Middle frontal gyrus (tissue), 1 donor: ENCODE measurements around the gene PON1.

Source experiments
- DNase-seq: peaks from one replicate; pipeline ENCODE4 v3.0.0-alpha.2; 2015; ENCODE audit warnings: low spot score; ENCODE audit errors: extremely low spot score

PON1 gene

DNA sequence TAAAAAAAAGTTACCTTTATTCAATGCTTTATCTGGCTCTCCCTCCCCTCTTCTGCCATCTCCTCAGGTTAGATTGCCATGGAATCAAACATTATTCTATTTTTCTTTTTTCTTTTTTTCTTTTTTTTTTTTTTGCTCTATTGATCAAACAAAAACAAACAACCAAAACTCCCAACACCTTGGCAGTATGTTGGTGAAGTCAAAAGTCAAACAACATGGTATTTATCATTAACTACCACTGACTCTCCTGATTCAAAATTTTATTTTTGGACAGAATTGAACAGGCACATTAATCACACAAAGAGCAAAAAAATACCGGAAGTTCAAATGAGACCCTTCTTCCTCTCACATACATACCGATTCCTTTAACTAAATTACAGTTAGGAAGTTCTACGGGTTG is 6.4 kb downstream of the PON1 start:
- no peak for DNase-seq

DNA sequence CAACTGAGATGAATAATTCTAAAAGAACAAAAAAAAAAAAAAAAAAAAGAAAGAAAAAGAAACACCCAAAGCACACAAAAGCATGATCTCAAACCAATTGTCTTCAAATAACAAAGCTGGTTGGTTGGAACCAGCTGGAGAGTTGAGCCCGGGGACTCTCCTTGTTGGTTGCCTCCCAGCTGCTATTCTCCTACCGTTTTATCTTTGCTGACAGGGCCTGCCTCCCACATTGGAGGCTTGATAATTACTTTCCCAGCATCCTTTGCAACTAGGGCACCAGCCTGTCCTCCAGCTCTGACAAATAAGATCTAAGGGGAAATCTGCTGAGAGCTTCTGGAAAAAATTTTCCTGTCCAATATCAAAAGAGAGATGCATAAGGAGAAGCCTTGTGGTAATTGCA is 6.8 kb downstream of the PON1 start:
- no peak for DNase-seq

DNA sequence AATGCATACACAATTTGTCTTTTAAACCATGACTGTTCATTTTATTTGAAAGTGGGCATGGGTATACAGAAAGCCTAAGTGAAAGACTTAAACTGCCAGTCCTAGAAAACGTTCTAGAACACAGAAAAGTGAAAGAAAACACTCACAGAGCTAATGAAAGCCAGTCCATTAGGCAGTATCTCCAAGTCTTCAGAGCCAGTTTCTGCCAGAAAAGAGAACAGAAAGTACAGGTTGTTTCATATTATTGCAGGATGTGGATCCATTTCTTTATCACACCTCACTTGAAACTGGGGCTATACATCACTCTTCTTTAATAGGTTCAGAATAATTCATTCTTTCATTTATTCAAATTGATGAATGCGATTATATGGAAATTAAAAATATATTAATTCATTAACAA is 7.7 kb downstream of the PON1 start:
- no peak for DNase-seq

DNA sequence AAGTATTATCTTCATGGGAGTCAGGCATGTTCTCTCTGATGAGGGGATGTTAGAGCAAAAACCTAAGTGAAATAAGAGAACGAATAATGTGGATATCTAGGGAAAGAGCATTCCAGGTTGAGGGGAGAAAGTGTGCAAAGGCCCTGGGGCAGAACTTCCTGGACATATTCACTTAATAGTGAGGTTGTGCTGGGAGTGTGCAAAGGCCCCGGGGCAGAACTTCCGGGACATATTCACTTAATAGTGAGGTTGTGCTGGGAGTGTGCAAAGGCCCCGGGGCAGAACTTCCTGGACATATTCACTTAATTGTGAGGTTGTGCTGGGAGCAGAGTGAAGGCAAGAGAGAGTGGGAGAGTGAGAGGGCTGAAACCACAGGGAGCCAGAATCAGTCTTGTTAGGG is 11.8 kb downstream of the PON1 start:
- DNase-seq = no peak

- DNase-seq = no peak
These were observed 12.9 kb downstream of the PON1 start for GRCh38 chr7:95311389-95311788.

DNA sequence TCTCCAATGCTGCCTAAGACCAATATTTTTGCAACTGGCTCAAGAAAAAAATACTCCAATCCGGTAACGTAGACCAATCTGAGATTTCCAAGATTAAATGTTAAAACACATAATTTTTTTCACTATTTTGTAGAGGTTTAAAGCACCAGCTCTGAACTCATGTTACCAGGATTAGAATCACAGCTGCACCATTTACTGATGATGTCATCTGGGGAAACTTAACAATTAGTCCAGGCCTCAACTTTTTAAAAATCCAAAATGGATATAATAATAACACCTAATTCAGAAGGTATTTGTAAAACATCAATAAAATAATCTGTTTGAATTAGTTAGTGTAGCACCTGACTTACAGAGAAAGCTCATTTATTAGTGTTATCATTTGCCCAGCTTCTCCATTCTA is 14.4 kb downstream of the PON1 start:
- no peak for DNase-seq

DNA sequence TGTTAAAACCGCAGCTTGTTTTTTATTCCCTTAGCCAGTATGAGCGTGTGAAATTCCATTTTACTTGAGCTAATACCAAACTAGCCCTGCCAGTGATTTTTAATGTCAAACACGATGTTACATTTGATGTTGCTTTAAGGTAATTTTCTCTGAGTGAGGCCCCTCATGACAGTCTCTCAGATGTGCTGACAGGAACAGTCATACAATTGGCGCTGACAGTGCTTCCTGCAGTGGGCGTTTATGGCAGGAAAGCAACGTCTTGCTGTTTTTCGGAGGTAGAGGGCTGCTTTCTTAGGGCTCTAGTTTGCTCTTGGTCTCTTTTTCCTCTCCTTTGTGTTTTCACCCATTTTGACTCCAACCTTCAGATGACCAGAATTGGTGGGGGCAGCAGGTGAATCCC is 19.3 kb downstream of the PON1 start:
- no peak for DNase-seq

DNA sequence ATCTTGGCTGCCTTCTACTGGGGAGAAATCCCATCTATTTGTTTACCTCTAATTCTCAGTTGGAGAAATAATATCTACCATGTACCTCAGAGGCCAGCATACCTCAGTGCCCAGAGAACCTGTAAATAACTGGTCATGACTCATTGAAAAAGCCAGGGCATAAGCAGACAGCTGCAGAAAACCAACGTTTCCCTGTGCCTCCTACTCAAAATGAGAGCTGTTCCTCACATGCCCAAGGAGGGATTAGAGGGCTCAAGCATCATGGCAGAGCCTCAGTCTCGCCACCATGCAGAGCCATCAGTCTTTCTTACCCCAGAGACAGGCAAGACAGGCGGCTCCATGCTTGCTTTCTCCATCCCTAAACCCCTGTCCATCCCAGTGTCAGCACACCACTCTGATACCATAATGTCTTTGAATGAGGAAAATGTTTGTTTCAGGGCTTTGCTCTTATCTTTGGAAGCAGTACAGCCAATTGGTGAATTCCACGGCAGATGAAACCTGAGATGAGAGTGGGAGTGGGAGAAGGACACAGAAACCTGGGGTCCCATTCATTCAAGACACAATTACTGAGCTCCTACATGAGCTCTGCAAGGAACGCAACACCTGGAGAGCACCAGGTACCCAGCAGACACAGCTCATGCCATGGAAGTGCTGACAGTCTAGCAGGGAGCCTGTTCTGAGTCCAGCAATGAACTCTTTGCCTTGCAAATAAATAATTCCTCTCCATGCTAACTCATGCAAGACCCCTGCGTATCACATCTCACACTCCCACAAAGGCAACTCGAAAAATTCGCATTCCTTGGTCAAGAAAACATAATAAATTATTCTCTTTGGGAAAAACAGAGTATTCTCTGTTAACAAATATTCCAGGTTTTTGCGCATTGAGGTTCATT is 21.1 kb downstream of the PON1 start:
- no peak for DNase-seq

GRCh38 chr7:95298091-95298490 is 26.2 kb downstream of the PON1 start:
- no peak for DNase-seq

GRCh38 chr7:95297041-95297440 is 27.3 kb downstream of the PON1 start:
- DNase-seq = no peak

DNA sequence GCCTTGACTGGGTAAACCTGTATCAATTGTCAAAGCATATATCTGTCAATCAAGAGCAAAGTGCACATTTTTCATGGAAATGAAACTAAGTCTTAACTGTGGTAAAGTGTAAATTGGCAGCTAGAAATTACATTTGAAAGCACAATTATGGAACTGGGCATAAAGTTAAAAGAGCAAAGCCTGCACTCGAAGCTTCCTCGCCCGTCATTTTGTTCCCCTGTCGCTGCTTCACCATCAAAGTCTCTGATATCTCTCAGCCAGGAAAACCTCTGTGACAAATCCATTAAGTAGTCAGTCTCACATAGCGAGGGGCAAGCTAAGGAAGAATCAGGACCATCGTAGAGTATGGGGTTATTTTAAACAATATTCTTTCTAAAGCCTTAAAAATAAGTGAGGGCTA is 27.9 kb downstream of the PON1 start:
- DNase-seq = no peak

DNA sequence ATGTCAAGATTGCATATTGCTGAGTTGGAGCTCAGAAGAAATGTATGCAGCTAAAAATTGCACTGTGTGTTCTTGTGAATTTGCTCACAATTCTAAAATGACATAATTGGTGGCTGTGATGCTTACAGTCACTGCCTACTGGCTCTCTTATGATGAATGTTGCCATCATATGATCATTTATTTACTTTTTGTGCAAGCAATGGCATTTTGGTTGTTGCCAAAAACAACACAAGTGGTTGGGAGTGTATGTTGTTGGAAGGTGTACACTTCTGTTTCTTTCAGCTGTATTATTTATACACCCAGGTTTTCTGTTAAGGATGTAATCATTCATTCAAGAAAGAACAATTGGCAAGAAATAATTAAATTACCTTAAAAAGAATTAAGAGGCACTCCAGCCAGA is 28.9 kb downstream of the PON1 start:
- no peak for DNase-seq

DNA sequence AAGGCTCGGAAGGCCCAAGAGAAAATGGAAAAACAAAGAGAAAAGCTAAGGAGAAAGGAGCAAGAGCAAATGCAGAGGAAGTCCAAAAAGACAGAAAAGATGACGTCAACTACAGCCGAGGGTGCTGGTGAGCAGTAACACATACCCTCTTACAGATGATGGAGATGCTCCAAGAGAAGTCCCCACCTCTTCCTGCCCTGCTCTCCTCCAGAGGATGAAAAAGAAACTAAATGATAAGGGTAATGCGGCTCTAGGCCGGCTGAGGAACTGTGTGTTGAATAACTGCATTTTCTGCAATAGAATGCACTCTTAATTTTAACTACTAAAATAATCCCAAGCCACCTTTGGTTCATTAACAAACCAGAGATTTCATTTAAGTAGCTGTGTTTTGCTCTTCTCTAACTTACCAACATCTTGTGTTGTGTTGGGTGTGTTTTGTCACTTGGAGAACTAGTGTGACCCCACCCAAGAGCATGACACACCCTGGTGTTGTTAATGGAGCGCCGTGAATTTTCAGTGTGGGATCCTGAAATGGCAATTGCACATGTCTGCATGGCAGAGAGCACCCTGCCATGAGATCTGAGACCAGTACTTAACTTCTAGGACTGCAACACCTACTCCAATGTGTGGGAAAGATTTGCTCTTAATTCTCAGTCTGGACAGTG is 34.0 kb downstream of the PON1 start:
- DNase-seq = no peak

GRCh38 chr7:95286096-95286495 is 38.2 kb downstream of the PON1 start:
- DNase-seq = no peak

- no peak for DNase-seq
These were observed 44.9 kb downstream of the PON1 start for GRCh38 chr7:95279417-95279816.

DNA sequence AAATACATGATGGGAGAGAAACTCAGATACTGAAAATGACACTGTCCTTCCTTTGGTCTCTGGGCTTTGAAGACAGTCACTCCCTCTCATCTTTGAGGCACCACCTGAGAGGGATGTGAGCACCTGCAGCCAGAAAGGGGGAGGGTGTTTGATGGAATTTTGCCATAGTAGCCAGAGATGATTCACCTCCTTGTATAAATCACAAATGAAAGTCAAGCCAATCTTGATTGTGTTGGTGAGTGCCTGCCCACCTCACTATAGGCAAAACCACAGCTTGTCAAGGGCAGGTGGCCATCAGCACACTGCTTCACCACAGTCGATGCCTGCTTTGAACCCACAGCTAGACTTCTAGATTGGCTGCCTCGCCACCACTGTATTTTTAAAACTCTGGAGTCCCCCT is 48.2 kb downstream of the PON1 start:
- no peak for DNase-seq

GRCh38 chr7:95269640-95270039 is 54.7 kb downstream of the PON1 start:
- no peak for DNase-seq

GRCh38 chr7:95267754-95268153 is 56.6 kb downstream of the PON1 start:
- no peak for DNase-seq

DNA sequence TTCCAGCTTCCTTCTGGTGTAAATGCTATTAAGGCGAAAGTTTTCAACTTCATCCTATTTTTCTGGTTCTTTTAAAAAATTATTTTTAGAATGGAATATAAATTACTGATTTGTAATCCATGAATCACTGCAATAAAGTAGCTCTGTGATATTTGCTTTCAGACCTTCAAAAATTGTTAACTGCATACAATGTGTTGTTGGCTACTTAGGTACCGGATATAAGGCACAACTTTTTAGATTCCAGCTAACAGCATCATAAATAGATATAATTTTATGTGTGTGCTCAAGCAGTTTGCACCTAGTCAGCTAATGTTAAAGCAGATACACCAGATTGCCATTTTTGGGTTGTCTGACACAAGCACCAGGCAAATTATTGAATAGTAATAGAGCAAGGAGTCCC is 58.7 kb downstream of the PON1 start:
- DNase-seq = no peak

GRCh38 chr7:95264363-95264891 is 59.9 kb downstream of the PON1 start:
- DNase-seq = no peak

DNA sequence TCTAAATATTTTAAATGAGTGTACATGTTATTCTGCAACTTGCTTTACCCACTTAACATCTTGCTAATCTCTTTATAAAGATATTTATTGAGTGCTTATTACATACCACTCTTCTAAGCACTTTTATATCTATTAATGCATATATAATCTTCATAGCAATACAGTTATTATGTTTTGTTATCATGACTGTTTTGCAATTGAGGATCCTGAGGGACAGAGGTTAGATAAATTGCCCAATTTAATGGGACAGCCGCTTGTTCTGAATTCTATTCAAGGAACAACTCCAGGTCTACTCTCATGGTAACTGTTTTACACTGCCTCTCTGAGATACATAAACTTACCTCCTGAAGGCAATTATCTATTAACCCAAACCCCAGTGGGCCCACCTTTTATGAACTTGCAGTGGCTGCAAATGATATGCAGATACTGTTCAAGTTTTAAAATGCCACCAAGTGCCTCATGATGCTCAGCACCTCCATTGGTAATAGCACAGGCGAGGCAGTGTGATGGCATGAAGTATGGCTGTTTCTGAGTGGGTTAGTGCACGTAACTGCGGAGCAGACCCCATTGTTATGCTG is 60.5 kb downstream of the PON1 start:
- DNase-seq = no peak

DNA sequence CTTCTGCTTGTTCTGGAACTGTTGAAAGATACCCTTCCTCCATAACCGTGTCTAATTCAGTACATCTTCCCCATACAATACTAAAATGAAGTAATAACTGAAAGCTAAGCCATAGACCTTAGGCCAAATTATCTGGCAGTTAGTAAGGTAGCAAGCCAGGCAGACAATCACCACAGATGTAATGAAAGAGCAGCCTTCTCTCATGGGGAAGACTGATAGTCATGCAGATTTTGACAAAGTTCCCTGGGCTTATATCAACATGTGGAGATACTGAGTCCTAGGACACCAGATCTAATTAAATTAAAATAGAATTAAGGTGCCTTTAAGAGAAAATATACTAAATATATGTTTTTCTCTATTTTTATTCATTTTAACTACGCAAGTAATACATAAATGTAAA is 61.5 kb downstream of the PON1 start:
- no peak for DNase-seq
